Posterior vena cava (tissue), 2 donors: Measurements from ENCODE around the gene CERCAM. TPM values are rescaled to one million over a fixed set of nuclear protein-coding genes. Genes with fewer than 3 reads are reported as not detected.
A peak's percentile ranks its signal among the peaks of the same experiment; 100 is the strongest.
"Not testable (repeated sequence)": the region's sequence is repeated elsewhere in the genome, so short reads cannot be mapped to it uniquely, and the experiment has no call there.

Experiments
- DNase-seq: peaks from one replicate; pipeline ENCODE4 v3.0.0-alpha.2; 2020; ENCODE audit warnings: low spot score
- intact Hi-C, 2 donors: fragments of 100-400 bp; cut with DNase I; formaldehyde crosslinking; loops; one replicate each; pipeline versions ENCODE4 v1.14.1 to v1.14.2; 2022 to 2023
- total RNA-seq, 2 donors: library from RNA; stranded (reverse); fragmentation: NEBNext Ultra II Directional; extraction: Animal tissue kit (Norgen Biotek cat#: 25700); gene quantifications; one replicate each; pipeline ENCODE4 v1.2.1, GENCODE V29; 2021
- donor health status: DM: yes; HTN: yes; CAD: no.
- donor health status: DM: yes; HTN: yes; CAD: no.

The CERCAM gene
- total RNA-seq, 2 donors from 2014 or later = 64.1 to 97.6 TPM

GRCh38 chr9:128414461-128414860 lies 6.2 kb upstream of the CERCAM start:
- DNase-seq = no peak
- intact Hi-C loops = no loop called here

GRCh38 chr9:128415281-128415680 lies 5.4 kb upstream of the CERCAM start:
- no peak for DNase-seq
- intact Hi-C loops = no loop called here

- intact Hi-C loops = no loop called here
- no peak for DNase-seq
These were observed 4.6 kb upstream of the CERCAM start for GRCh38 chr9:128416014-128416413.

- no peak for DNase-seq
- intact Hi-C loops = no loop called here
These were observed 4.1 kb upstream of the CERCAM start for GRCh38 chr9:128416432-128417019.

GRCh38 chr9:128419061-128419925 lies 1.4 kb upstream of the CERCAM start:
- intact Hi-C loops = no loop called here
- DNase-seq = no peak

- peak; percentile 91 for DNase-seq
- intact Hi-C loops = no loop called here
These were observed 502 bp upstream of the CERCAM start for GRCh38 chr9:128420060-128420650.

GRCh38 chr9:128421482-128421996 lies 882 bp downstream of the CERCAM start:
- intact Hi-C loops = no loop called here
- DNase-seq = no peak

- intact Hi-C loops, DNase-seq: not testable (repeated sequence)
These were observed 1.5 kb downstream of the CERCAM start for GRCh38 chr9:128422022-128422782.

- intact Hi-C loops = no loop called here
These were observed 2.1 kb downstream of the CERCAM start for GRCh38 chr9:128422783-128423150.

GRCh38 chr9:128423356-128423755 lies 2.7 kb downstream of the CERCAM start:
- intact Hi-C loops, DNase-seq: not testable (repeated sequence)

More at GRCh38 chr9:128422783-128423150, 2.1 kb downstream of the CERCAM start:
- no peak for DNase-seq

- DNase-seq = no peak
- intact Hi-C loops = no loop called here
These were observed 3.7 kb downstream of the CERCAM start for GRCh38 chr9:128424268-128424780.

GRCh38 chr9:128428644-128429512 lies 8.2 kb downstream of the CERCAM start:
- no peak for DNase-seq
- intact Hi-C loops = no loop called here

- intact Hi-C loops = no loop called here
These were observed 8.9 kb downstream of the CERCAM start for GRCh38 chr9:128429513-128430086.

GRCh38 chr9:128431207-128431606 lies 10.6 kb downstream of the CERCAM start:
- no peak for DNase-seq
- intact Hi-C loops = no loop called here

More at GRCh38 chr9:128429513-128430086, 8.9 kb downstream of the CERCAM start:
- no peak for DNase-seq

GRCh38 chr9:128434340-128434739 lies 13.7 kb downstream of the CERCAM start:
- intact Hi-C loops = no loop called here
- DNase-seq = no peak

- intact Hi-C loops = no loop called here
- DNase-seq = no peak
These were observed 15.0 kb downstream of the CERCAM start for GRCh38 chr9:128435611-128436010.

GRCh38 chr9:128438343-128439109 lies 17.9 kb downstream of the CERCAM start:
- intact Hi-C loops = no loop called here
- peak; percentile 96 for DNase-seq
